ENCODE data around the gene PDIA4.

GRCh38 chr7:149013876-149014275, 14.4 kb downstream of the PDIA4 start:
- no peak for TF ChIP-seq YY1 (IDR thresholded peaks at IDR 0.05; ENCODE audit: insufficient read depth, insufficient read length)
- TF ChIP-seq ZNF274 (IDR thresholded peaks at IDR 0.05; ENCODE audit: low read depth, low read length), result no peak
- no peak for TF ChIP-seq SUZ12 (IDR thresholded peaks at IDR 0.05; ENCODE audit: extremely low read depth, insufficient read depth, insufficient read length)

All from NT2/D1 (cell line).